ENCODE measurements around the gene PCK2.
"Not testable (repeated sequence)": the region's sequence is repeated elsewhere in the genome, so short reads cannot be mapped to it uniquely, and the experiment has no call there.

Gene PCK2

GRCh38 chr14:24100197-24100981 lies 6.3 kb downstream of the PCK2 start:
- H3K4me3 ChIP-seq (ENCODE audit: low read depth, low read length), result no peak overlapping the region
- no peak for TF ChIP-seq CTCF (IDR thresholded peaks at IDR 0.05; ENCODE audit: low read depth, low read length)

GRCh38 chr14:24100982-24101494 lies 6.9 kb downstream of the PCK2 start:
- no peak overlapping the region for H3K4me3 ChIP-seq (ENCODE audit: low read depth, low read length)
- no peak for TF ChIP-seq CTCF (IDR thresholded peaks at IDR 0.05; ENCODE audit: low read depth, low read length)

- no peak overlapping the region for H3K4me3 ChIP-seq (ENCODE audit: low read depth, low read length)
- no peak for TF ChIP-seq CTCF (IDR thresholded peaks at IDR 0.05; ENCODE audit: low read depth, low read length)
Observed at GRCh38 chr14:24102357-24103048, 8.4 kb downstream of the PCK2 start.

- no peak for TF ChIP-seq CTCF (IDR thresholded peaks at IDR 0.05; ENCODE audit: low read depth, low read length)
- H3K4me3 ChIP-seq (ENCODE audit: low read depth, low read length), result no peak overlapping the region
Observed at GRCh38 chr14:24103451-24103850, 9.3 kb downstream of the PCK2 start.

- H3K4me3 ChIP-seq (ENCODE audit: low read depth, low read length), result not testable (repeated sequence)
Observed at GRCh38 chr14:24105609-24106239, 11.6 kb downstream of the PCK2 start.

GRCh38 chr14:24106672-24107271 lies 12.7 kb downstream of the PCK2 start:
- H3K4me3 ChIP-seq (ENCODE audit: low read depth, low read length), result no peak overlapping the region
- TF ChIP-seq CTCF (IDR thresholded peaks at IDR 0.05; ENCODE audit: low read depth, low read length), result no peak

- no peak overlapping the region for H3K4me3 ChIP-seq (ENCODE audit: low read depth, low read length)
- no peak for TF ChIP-seq CTCF (IDR thresholded peaks at IDR 0.05; ENCODE audit: low read depth, low read length)
Observed at GRCh38 chr14:24108336-24108874, 14.3 kb downstream of the PCK2 start.

Data from WI38 (cell line).